Activated CD4-positive, alpha-beta T cell treated with anti-CD3 and anti-CD28 coated beads, Interleukin-2, amount 50 U/mL, for 16 hours (primary cell): ENCODE data around the gene CPED1.
A peak's percentile ranks its signal among the peaks of the same experiment; 100 is the strongest.

Experiments used
- DNase-seq: peaks from one replicate; pipeline ENCODE4 v3.0.0-alpha.2; 2020

Gene CPED1

GRCh38 chr7:120988591-120989256 lies at the start of gene CPED1:
TSS of gene CPED1 (plus strand) at chr7:120988711. CDS start at chr7:120989622, 911 bp downstream.
- DNase-seq: peak; percentile 12

- DNase-seq: no peak
These were observed 49.2 kb upstream of the CPED1 start for GRCh38 chr7:120939345-120939744.

- no peak for DNase-seq
These were observed 47.4 kb upstream of the CPED1 start for GRCh38 chr7:120941064-120941463.

GRCh38 chr7:120941856-120942255 lies 46.7 kb upstream of the CPED1 start:
- no peak for DNase-seq

GRCh38 chr7:120942861-120943260 lies 45.6 kb upstream of the CPED1 start:
- DNase-seq: no peak

- DNase-seq: no peak
These were observed 43.5 kb upstream of the CPED1 start for GRCh38 chr7:120944826-120945562.

GRCh38 chr7:120947980-120948379 lies 40.5 kb upstream of the CPED1 start:
- DNase-seq: no peak

GRCh38 chr7:120949393-120949911 lies 39.1 kb upstream of the CPED1 start:
- DNase-seq: no peak

GRCh38 chr7:120949998-120950538 lies 38.4 kb upstream of the CPED1 start:
- DNase-seq: no peak

GRCh38 chr7:120950539-120951308 lies 37.8 kb upstream of the CPED1 start, which contains the start of gene ING3:
TSS of gene ING3 (plus strand) at chr7:120950777. CDS start at chr7:120950897, 120 bp downstream.
- DNase-seq: peak; percentile 97

- no peak for DNase-seq
These were observed 37.2 kb upstream of the CPED1 start for GRCh38 chr7:120951309-120951699.

- DNase-seq: peak; percentile 43
These were observed 36.7 kb upstream of the CPED1 start for GRCh38 chr7:120951826-120952225.

GRCh38 chr7:120955577-120956149 lies 32.8 kb upstream of the CPED1 start:
- peak; percentile 66 for DNase-seq

GRCh38 chr7:120959929-120960484 lies 28.5 kb upstream of the CPED1 start:
- DNase-seq: no peak

GRCh38 chr7:120960714-120961113 lies 27.8 kb upstream of the CPED1 start:
- no peak for DNase-seq

GRCh38 chr7:120961638-120962173 lies 26.8 kb upstream of the CPED1 start:
- no peak for DNase-seq

- no peak for DNase-seq
These were observed 24.4 kb upstream of the CPED1 start for GRCh38 chr7:120964088-120964487.

- peak; percentile 37 for DNase-seq
These were observed 21.6 kb upstream of the CPED1 start for GRCh38 chr7:120966961-120967360.

- no peak for DNase-seq
These were observed 14.7 kb upstream of the CPED1 start for GRCh38 chr7:120973849-120974248.

GRCh38 chr7:120979765-120980499 lies 8.6 kb upstream of the CPED1 start:
- no peak for DNase-seq

- DNase-seq: no peak
These were observed 7.4 kb upstream of the CPED1 start for GRCh38 chr7:120981117-120981516.
